ENCODE measurements around the gene CRTC1.

- no peak for TF ChIP-seq POLR2A (IDR thresholded peaks at IDR 0.05)
- no peak for TF ChIP-seq CTCF (IDR thresholded peaks at IDR 0.05)
Observed at GRCh38 chr19:18699403-18700054, 16.0 kb downstream of the CRTC1 start.

Measured in uterus (tissue), 2 donors.